Measurements from ENCODE around the gene TMEM263. TPM values are rescaled to one million over a fixed set of nuclear protein-coding genes. Genes with fewer than 3 reads are reported as not detected.

Gene TMEM263
- total and polyA plus RNA-seq, 2 of the 13 experiments (the other 11 are each of a cell fraction or from before 2014, with no cell fraction given), result 25.9 to 58.6 TPM

DNA sequence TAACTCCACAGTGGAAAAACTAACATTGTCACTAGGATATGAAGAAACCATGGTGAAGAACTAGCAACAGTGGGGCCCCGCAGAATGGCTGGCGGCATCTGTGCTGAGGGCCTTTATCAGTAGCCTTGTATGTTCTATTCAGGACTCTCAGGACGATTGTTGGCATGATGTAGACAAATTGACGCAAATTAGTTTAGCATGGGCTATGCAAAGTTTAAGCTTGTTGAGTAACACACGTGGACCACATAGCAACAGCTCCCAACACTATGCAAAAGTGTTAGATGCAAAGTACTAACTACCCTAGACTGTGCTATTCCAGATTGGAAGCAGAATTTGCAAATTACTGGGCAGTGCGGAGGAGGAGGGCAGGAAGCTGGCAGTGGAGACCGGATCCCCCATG is 38.2 kb upstream of the TMEM263 start:
- H2AFZ ChIP-seq (ENCODE audit: low read length), result no peak overlapping the region
- 56% methylated on average over 7 of the region's 7 CpGs for whole genome bisulfite sequencing (ENCODE audit: low lambda C conversion rate)
- FAIRE-seq (no peak), ATAC-seq (no peak), DNase-seq (ENCODE audit: low spot score) (no peak)
- no TSS peak for BruUV-seq (replicated peaks)
- intact Hi-C loops (cut with micrococcal nuclease; ENCODE audit: unreplicated experiment), result loop anchor here (5.0 kb wide), 1 partner anchor 235 kb away; no protein-coding TSS in a partner anchor
- no peak overlapping the region for H3K4me3 ChIP-seq (replicated peaks in 1 of 3; ENCODE audit: insufficient read depth in 1 of 3, low read depth in 2 of 3, low read length in 3 of 3)
- H3K9me3 ChIP-seq (ENCODE audit: low read length), result no peaks in the 10 kb centered on the region
- H3K4me2 ChIP-seq (ENCODE audit: low read depth, low read length), result no peak overlapping the region
- TF ChIP-seq, protein P1, sequence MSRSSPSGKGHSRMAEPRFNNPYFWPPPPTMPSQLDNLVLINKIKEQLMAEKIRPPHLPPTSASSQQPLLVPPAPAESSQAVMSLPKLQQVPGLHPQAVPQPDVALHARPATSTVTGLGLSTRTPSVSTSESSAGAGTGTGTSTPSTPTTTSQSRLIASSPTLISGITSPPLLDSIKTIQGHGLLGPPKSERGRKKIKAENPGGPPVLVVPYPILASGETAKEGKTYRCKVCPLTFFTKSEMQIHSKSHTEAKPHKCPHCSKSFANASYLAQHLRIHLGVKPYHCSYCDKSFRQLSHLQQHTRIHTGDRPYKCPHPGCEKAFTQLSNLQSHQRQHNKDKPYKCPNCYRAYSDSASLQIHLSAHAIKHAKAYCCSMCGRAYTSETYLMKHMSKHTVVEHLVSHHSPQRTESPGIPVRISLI (CRISPR knock-in tag; IDR thresholded peaks at IDR 0.05; ENCODE audit: borderline replicate concordance), result no peak
- TF ChIP-seq, protein P2, sequence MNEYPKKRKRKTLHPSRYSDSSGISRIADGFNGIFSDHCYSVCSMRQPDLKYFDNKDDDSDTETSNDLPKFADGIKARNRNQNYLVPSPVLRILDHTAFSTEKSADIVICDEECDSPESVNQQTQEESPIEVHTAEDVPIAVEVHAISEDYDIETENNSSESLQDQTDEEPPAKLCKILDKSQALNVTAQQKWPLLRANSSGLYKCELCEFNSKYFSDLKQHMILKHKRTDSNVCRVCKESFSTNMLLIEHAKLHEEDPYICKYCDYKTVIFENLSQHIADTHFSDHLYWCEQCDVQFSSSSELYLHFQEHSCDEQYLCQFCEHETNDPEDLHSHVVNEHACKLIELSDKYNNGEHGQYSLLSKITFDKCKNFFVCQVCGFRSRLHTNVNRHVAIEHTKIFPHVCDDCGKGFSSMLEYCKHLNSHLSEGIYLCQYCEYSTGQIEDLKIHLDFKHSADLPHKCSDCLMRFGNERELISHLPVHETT (CRISPR knock-in tag; conservative IDR thresholded peaks at IDR 0.05), result no peak
- TF ChIP-seq ZNF644 (CRISPR knock-in tag; IDR thresholded peaks at IDR 0.05; ENCODE audit: low read depth) (no peak), ELF3 (CRISPR knock-in tag; IDR thresholded peaks at IDR 0.05) (no peak), SP1 (IDR thresholded peaks at IDR 0.05) (no peak), SP1 (CRISPR knock-in tag; IDR thresholded peaks at IDR 0.05) (no peak), ZNF607 (CRISPR knock-in tag; IDR thresholded peaks at IDR 0.05; ENCODE audit: borderline replicate concordance) (no peak)
- TF ChIP-seq, protein P3, sequence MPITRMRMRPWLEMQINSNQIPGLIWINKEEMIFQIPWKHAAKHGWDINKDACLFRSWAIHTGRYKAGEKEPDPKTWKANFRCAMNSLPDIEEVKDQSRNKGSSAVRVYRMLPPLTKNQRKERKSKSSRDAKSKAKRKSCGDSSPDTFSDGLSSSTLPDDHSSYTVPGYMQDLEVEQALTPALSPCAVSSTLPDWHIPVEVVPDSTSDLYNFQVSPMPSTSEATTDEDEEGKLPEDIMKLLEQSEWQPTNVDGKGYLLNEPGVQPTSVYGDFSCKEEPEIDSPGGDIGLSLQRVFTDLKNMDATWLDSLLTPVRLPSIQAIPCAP (CRISPR knock-in tag; IDR thresholded peaks at IDR 0.05; ENCODE audit: low read depth), result no peak
- TF ChIP-seq, protein P4, sequence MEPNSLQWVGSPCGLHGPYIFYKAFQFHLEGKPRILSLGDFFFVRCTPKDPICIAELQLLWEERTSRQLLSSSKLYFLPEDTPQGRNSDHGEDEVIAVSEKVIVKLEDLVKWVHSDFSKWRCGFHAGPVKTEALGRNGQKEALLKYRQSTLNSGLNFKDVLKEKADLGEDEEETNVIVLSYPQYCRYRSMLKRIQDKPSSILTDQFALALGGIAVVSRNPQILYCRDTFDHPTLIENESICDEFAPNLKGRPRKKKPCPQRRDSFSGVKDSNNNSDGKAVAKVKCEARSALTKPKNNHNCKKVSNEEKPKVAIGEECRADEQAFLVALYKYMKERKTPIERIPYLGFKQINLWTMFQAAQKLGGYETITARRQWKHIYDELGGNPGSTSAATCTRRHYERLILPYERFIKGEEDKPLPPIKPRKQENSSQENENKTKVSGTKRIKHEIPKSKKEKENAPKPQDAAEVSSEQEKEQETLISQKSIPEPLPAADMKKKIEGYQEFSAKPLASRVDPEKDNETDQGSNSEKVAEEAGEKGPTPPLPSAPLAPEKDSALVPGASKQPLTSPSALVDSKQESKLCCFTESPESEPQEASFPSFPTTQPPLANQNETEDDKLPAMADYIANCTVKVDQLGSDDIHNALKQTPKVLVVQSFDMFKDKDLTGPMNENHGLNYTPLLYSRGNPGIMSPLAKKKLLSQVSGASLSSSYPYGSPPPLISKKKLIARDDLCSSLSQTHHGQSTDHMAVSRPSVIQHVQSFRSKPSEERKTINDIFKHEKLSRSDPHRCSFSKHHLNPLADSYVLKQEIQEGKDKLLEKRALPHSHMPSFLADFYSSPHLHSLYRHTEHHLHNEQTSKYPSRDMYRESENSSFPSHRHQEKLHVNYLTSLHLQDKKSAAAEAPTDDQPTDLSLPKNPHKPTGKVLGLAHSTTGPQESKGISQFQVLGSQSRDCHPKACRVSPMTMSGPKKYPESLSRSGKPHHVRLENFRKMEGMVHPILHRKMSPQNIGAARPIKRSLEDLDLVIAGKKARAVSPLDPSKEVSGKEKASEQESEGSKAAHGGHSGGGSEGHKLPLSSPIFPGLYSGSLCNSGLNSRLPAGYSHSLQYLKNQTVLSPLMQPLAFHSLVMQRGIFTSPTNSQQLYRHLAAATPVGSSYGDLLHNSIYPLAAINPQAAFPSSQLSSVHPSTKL (CRISPR knock-in tag; IDR thresholded peaks at IDR 0.05), result no peak
- TF ChIP-seq, protein P5, sequence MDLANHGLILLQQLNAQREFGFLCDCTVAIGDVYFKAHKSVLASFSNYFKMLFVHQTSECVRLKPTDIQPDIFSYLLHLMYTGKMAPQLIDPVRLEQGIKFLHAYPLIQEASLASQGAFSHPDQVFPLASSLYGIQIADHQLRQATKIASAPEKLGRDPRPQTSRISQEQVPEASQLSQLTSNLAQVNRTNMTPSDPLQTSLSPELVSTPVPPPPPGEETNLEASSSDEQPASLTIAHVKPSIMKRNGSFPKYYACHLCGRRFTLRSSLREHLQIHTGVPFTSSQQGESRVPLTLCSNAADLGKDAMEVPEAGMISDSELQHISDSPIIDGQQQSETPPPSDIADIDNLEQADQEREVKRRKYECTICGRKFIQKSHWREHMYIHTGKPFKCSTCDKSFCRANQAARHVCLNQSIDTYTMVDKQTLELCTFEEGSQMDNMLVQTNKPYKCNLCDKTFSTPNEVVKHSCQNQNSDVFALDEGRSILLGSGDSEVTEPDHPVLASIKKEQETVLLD (CRISPR knock-in tag; IDR thresholded peaks at IDR 0.05; ENCODE audit: low read depth), result no peak
- CTCF ChIA-PET (ENCODE audit: low intra/inter-chr PET ratio, low total read pairs), result interaction anchor here (0.7 kb wide), 1 partner anchor 532 kb away, joined by 3 read pairs; no protein-coding TSS in a partner anchor
- no peak overlapping the region for H3K9ac ChIP-seq (ENCODE audit: insufficient read depth, low read depth, low read length)
- no peaks in the 10 kb centered on the region for H3K36me3 ChIP-seq (replicated peaks in 1 of 2; ENCODE audit: control insufficient read depth in 1 of 2, insufficient read depth in 2 of 2, low read length in 2 of 2)
- in situ Hi-C loops (cut with HindIII; ENCODE audit: extremely low pct_ligation_motif_present, low pct_unique_long_range_greater_than_20kb), result loop anchor here (5.0 kb wide), 1 partner anchor 530 kb away; no protein-coding TSS in a partner anchor
- no peaks in the 10 kb centered on the region for H4K20me1 ChIP-seq (ENCODE audit: insufficient read depth, low read length)
- H3K27ac ChIP-seq (ENCODE audit: extremely low read length, insufficient read depth, low read length), result no peak overlapping the region
- H3K27me3 ChIP-seq (ENCODE audit: control insufficient read depth in 1 of 2, insufficient read depth in 2 of 2, low read length in 2 of 2), result no peaks in the 10 kb centered on the region; a peak in 1 of 5 replicates
- peaks cover 11% of the 10 kb centered on the region for H3K4me1 ChIP-seq (ENCODE audit: insufficient read depth, low read length)
- POLR2A ChIA-PET, result no interaction called here
- no peaks in the 10 kb centered on the region for H3K79me2 ChIP-seq (ENCODE audit: insufficient read depth, low read length)
